Naive thymus-derived CD8-positive, alpha-beta T cell (primary cell): ENCODE results near the gene P2RY8. TPM values are rescaled to one million over a fixed set of nuclear protein-coding genes. Genes with fewer than 3 reads are reported as not detected.
"Not testable (repeated sequence)": the region's sequence is repeated elsewhere in the genome, so short reads cannot be mapped to it uniquely, and the experiment has no call there.

ENCODE experiments used
- ATAC-seq, 2 donors: fragments of 150-1000 bp; cut with Tn5 transposase in 1 of 2; sonication (Bioruptor Pico), chemical (Tn5 transposase) in 1 of 2; 1 replicate in 1 of 2; 2 replicates in 1 of 2; pipeline ENCODE4 v1.10.0; 2021; ENCODE audit warnings: mild to moderate bottlenecking in 2 of 2, moderate library complexity in 2 of 2
- POLR2A ChIA-PET: fragments of 350-600 bp; sonication (Branson Sonifier 250); formaldehyde crosslinking; loops from one replicate; lab custom pipeline; 2021; ENCODE audit warnings: antibody characterized with exemption; lab: Charles Lee
- DNase-seq, 10 donors: peaks; one replicate each; pipeline versions ENCODE4 v3.0.0 to v3.0.0-alpha.2; 2020 to 2022
- H3K27ac Mint-ChIP-seq, 10 donors: one replicate each; pipeline ENCODE4 v1.8.0; 2020 to 2022; ENCODE audit warnings: mild to moderate bottlenecking in 10 of 10, mixed read lengths in 10 of 10, moderate library complexity in 4 of 10, inconsistent platforms in 1 of 10
- H3K27me3 Mint-ChIP-seq, 5 donors: one replicate each; pipeline ENCODE4 v1.8.0; 2021 to 2022; ENCODE audit warnings: mixed read lengths in 5 of 5
- H3K36me3 Mint-ChIP-seq, 3 donors: one replicate each; pipeline ENCODE4 v1.8.0; 2020 to 2022; ENCODE audit warnings: mixed read lengths in 3 of 3, mild to moderate bottlenecking in 2 of 3, inconsistent platforms in 1 of 3
- H3K4me1 Mint-ChIP-seq, 4 donors: one replicate each; pipeline ENCODE4 v1.8.0; 2021 to 2022; ENCODE audit warnings: mixed read lengths in 4 of 4
- H3K4me3 Mint-ChIP-seq, 10 donors: one replicate each; pipeline ENCODE4 v1.8.0; 2020 to 2022; ENCODE audit warnings: mild to moderate bottlenecking in 10 of 10, mixed read lengths in 10 of 10, moderate library complexity in 6 of 10, inconsistent platforms in 1 of 10
- H3K9me3 Mint-ChIP-seq, 9 donors: one replicate each; pipeline ENCODE4 v1.8.0; 2020 to 2022; ENCODE audit warnings: mixed read lengths in 9 of 9, mild to moderate bottlenecking in 3 of 9, inconsistent platforms in 1 of 9, moderate library complexity in 1 of 9
- polyA plus RNA-seq, 3 donors: library from polyadenylated mRNA; unstranded; fragments of 300-500 nt; fragmentation: Illumina TruSeq; gene quantifications; one replicate each; pipeline ENCODE4 v1.2.3, GENCODE V29; 2021
- total RNA-seq, 8 experiments: library from RNA in 2 of 8; stranded (reverse) in 2 of 8; gene quantifications; one replicate each; pipeline ENCODE4 v1.2.3 and lab custom pipeline; 2021 to 2026

Gene P2RY8
- total and polyA plus RNA-seq, 5 experiments from 2014 or later = 131 to 190 (median 163) TPM

DNA sequence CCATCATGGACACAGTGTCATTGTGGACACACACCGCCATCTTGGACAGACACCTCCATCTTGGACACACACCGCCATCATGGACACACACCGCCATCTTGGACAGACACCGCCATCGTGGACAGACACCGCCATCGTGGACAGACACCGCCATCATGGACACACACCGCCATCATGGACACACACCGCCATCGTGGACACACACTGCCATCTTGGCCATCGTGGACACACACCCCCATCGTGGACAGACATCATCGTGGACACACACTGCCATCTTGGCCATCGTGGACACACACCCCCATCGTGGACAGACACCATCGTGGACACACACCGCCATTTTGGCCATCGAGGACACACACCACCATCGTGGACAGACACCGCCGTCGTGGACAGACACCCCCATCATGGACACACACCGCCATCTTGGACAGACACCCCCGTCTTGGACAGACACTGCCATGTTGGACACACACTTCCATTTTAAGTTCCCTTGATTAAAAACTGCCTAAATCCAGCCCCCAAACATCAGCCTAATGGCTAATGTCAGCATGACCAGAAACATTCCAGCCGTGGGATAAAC lies 93.4 kb downstream of the P2RY8 start:
- peaks cover 18 to 54% (median 43%) of the 10 kb centered on the region in 3 donors for H3K36me3 Mint-ChIP-seq
- H3K27ac Mint-ChIP-seq = peak overlapping the region in 3 of 10 donors; percentile 46 to 87 (median 53)
- peaks cover 0 to 20% (median 14%) of the 10 kb centered on the region in 4 donors for H3K4me1 Mint-ChIP-seq
- no peak overlapping the region for H3K4me3 Mint-ChIP-seq
- no peaks in the 10 kb centered on the region for H3K27me3 Mint-ChIP-seq
- peaks cover 2 to 38% (median 18%) of the 10 kb centered on the region in 9 donors for H3K9me3 Mint-ChIP-seq
- ATAC-seq = no peak
- DNase-seq = peak in 2 of 10 donors; percentile 17 to 55
- POLR2A ChIA-PET = no interaction called here

GRCh38 chrX:1442724-1443367 lies 94.1 kb downstream of the P2RY8 start:
- H3K4me3 Mint-ChIP-seq = no peak overlapping the region
- H3K9me3 Mint-ChIP-seq = peaks cover 2 to 33% (median 11%) of the 10 kb centered on the region in 9 donors
- H3K27me3 Mint-ChIP-seq = no peaks in the 10 kb centered on the region
- POLR2A ChIA-PET = no interaction called here
- peaks cover 11 to 61% (median 46%) of the 10 kb centered on the region in 3 donors for H3K36me3 Mint-ChIP-seq
- no peak for ATAC-seq
- peaks cover 0 to 15% (median 12%) of the 10 kb centered on the region in 4 donors for H3K4me1 Mint-ChIP-seq
- peak overlapping the region in 2 of 10 donors; percentile 40 to 53 for H3K27ac Mint-ChIP-seq
- DNase-seq = peak in 2 of 10 donors; percentile 10 to 47

- no peak for ATAC-seq
- peak overlapping the region in 1 of 10 donors; percentile 53 for H3K27ac Mint-ChIP-seq
- DNase-seq = peak in 2 of 10 donors; percentile 16 to 36
- peaks cover 0 to 17% (median 11%) of the 10 kb centered on the region in 4 donors for H3K4me1 Mint-ChIP-seq
- H3K4me3 Mint-ChIP-seq = no peak overlapping the region
- peaks cover 15 to 68% (median 53%) of the 10 kb centered on the region in 3 donors for H3K36me3 Mint-ChIP-seq
- POLR2A ChIA-PET = no interaction called here
- peaks cover 2 to 26% (median 11%) of the 10 kb centered on the region in 9 donors for H3K9me3 Mint-ChIP-seq
- H3K27me3 Mint-ChIP-seq = no peaks in the 10 kb centered on the region
Observed at GRCh38 chrX:1442016-1442665, 94.8 kb downstream of the P2RY8 start.

- peaks cover 0 to 16% (median 7%) of the 10 kb centered on the region in 4 donors for H3K4me1 Mint-ChIP-seq
- ATAC-seq (no peak), DNase-seq (peak in 1 of 10 donors; percentile 11)
- peaks cover 2 to 20% (median 11%) of the 10 kb centered on the region in 9 donors for H3K9me3 Mint-ChIP-seq
- POLR2A ChIA-PET = no interaction called here
- no peak overlapping the region for H3K4me3 Mint-ChIP-seq
- no peaks in the 10 kb centered on the region for H3K27me3 Mint-ChIP-seq
- H3K27ac Mint-ChIP-seq = no peak overlapping the region
- peaks cover 18 to 72% (median 58%) of the 10 kb centered on the region in 3 donors for H3K36me3 Mint-ChIP-seq
Observed at GRCh38 chrX:1440506-1440905, 96.5 kb downstream of the P2RY8 start.

DNA sequence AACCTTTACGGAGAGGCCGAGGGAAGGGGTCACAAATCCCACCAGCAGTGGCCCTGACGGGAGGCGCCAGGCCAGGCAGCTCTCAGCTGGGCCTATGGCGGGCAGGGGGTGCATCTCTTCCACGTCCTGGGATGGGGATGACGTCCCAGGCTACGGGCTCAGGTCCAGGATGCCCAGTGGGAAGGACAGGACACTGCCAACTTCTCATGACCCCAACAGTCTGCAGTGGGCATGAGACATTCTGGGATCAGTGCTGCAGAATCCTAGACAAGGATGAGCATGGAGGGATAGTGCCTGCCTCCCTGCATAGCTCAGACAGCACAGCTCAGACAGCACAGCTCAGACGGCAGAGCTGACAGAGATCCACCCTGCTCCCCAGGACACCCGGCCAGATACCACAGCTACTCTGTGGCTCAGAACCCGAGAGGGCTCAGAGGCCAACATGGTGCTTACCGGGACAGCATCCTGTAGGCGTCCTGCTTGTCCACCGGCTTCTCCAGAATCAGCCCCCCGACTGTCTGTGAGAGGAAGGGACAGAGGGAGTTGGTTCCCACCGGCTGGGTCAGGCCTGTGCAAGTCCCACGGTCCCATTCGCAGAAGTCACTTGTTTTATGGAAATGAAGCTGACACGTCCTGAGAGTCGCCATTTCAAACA lies 101.6 kb downstream of the P2RY8 start:
- H3K4me3 Mint-ChIP-seq = no peak overlapping the region
- peaks cover 7 to 71% (median 43%) of the 10 kb centered on the region in 3 donors for H3K36me3 Mint-ChIP-seq
- DNase-seq (peak in 1 of 10 donors; percentile 50), ATAC-seq (no peak)
- no peaks in the 10 kb centered on the region for H3K27me3 Mint-ChIP-seq
- H3K9me3 Mint-ChIP-seq = peaks cover 0 to 5% (median 0%) of the 10 kb centered on the region in 9 donors
- H3K4me1 Mint-ChIP-seq = peaks cover 0 to 4% (median 0%) of the 10 kb centered on the region in 4 donors
- POLR2A ChIA-PET = no interaction called here
- no peak overlapping the region for H3K27ac Mint-ChIP-seq

- POLR2A ChIA-PET = no interaction called here
- DNase-seq = peak in 1 of 10 donors; percentile 52
- Mint-ChIP-seq H3K4me3 (no peak overlapping the region), H3K27me3 (no peaks in the 10 kb centered on the region), H3K4me1 (peaks cover 0 to 4% (median 0%) of the 10 kb centered on the region in 4 donors), H3K36me3 (peaks cover 7 to 65% (median 42%) of the 10 kb centered on the region in 3 donors), H3K9me3 (peaks cover 0 to 5% (median 0%) of the 10 kb centered on the region in 9 donors), H3K27ac (no peak overlapping the region)
- no peak for ATAC-seq
Observed at GRCh38 chrX:1434871-1435240, 102.1 kb downstream of the P2RY8 start.

DNA sequence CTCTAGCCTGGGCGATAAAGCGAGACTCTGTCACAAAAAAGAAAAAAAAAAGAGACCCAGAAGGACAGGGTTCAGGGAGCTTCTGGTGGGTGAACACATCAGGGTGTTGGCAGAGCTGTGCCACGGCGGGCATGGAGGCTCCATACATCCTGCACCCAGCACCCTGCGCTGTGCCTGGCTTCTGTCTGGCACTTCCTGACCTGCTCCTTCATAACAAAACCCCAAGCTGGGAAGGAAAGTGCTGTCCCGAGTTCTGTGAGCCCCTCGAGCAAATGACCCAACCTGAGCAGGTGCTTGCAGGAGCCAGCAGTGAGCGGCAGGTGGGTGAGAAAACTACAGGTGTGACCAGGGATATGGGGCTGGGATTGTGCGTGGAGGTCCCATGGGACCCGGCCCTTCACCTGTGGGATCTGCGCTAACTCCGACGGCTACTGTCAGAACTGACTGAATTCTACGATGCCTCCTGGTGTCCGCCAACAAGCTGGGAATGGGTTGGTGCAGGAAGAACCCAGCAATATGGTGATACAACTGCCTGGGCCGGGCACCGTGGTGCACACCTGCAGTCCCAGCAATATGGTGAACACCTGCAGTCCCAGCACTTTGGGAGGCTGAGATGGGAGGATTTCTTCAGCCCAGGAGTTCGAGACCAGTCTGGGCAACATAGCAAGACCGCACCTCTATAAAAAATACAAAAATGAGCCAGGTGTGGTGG lies 103.2 kb downstream of the P2RY8 start:
- H3K27me3 Mint-ChIP-seq = no peaks in the 10 kb centered on the region
- H3K36me3 Mint-ChIP-seq = peaks cover 7 to 58% (median 32%) of the 10 kb centered on the region in 3 donors
- H3K27ac Mint-ChIP-seq = peak overlapping the region in 1 of 10 donors; percentile 84
- POLR2A ChIA-PET = no interaction called here
- ATAC-seq (peak in 1 of 2 donors; percentile 18), DNase-seq (peak in 1 of 10 donors; percentile 54)
- H3K4me3 Mint-ChIP-seq = no peak overlapping the region
- peaks cover 0 to 5% (median 0%) of the 10 kb centered on the region in 9 donors for H3K9me3 Mint-ChIP-seq
- peaks cover 0 to 4% (median 0%) of the 10 kb centered on the region in 4 donors for H3K4me1 Mint-ChIP-seq

GRCh38 chrX:1430451-1430850 lies 106.5 kb downstream of the P2RY8 start:
- peaks cover 0 to 2% (median 0%) of the 10 kb centered on the region in 4 donors for H3K4me1 Mint-ChIP-seq
- no peaks in the 10 kb centered on the region for H3K27me3 Mint-ChIP-seq
- H3K27ac Mint-ChIP-seq = no peak overlapping the region
- no peaks in the 10 kb centered on the region for H3K9me3 Mint-ChIP-seq
- POLR2A ChIA-PET = no interaction called here
- ATAC-seq (no peak), DNase-seq (no peak)
- H3K4me3 Mint-ChIP-seq = no peak overlapping the region
- H3K36me3 Mint-ChIP-seq = peaks cover 0 to 36% (median 14%) of the 10 kb centered on the region in 3 donors

GRCh38 chrX:1427756-1428155 lies 109.2 kb downstream of the P2RY8 start:
- no peak overlapping the region for H3K4me3 Mint-ChIP-seq
- POLR2A ChIA-PET = no interaction called here
- H3K9me3 Mint-ChIP-seq = peaks cover 0 to 21% (median 5%) of the 10 kb centered on the region in 9 donors
- DNase-seq (peak in 1 of 10 donors; percentile 23), ATAC-seq (no peak)
- H3K27ac Mint-ChIP-seq = peak overlapping the region in 2 of 10 donors; percentile 37 to 59
- peaks cover 0 to 10% (median 0%) of the 10 kb centered on the region in 4 donors for H3K4me1 Mint-ChIP-seq
- no peaks in the 10 kb centered on the region for H3K27me3 Mint-ChIP-seq
- peaks cover 5 to 40% (median 29%) of the 10 kb centered on the region in 3 donors for H3K36me3 Mint-ChIP-seq

GRCh38 chrX:1426321-1426720 lies 110.7 kb downstream of the P2RY8 start:
- H3K9me3 Mint-ChIP-seq = peaks cover 0 to 22% (median 8%) of the 10 kb centered on the region in 9 donors
- DNase-seq = peak in 1 of 10 donors; percentile 14
- H3K27ac Mint-ChIP-seq = peak overlapping the region in 2 of 10 donors; percentile 29 to 55
- peak overlapping the region in 1 of 10 donors; percentile 48 for H3K4me3 Mint-ChIP-seq
- peaks cover 9 to 47% (median 42%) of the 10 kb centered on the region in 3 donors for H3K36me3 Mint-ChIP-seq
- H3K27me3 Mint-ChIP-seq, ATAC-seq, POLR2A ChIA-PET: not testable (repeated sequence)
- H3K4me1 Mint-ChIP-seq = peaks cover 0 to 10% (median under 1%) of the 10 kb centered on the region in 4 donors

- POLR2A ChIA-PET = no interaction called here
- no peak overlapping the region for H3K4me3 Mint-ChIP-seq
- DNase-seq = peak in 1 of 10 donors; percentile 13
- peaks cover 9 to 51% (median 49%) of the 10 kb centered on the region in 3 donors for H3K36me3 Mint-ChIP-seq
- peaks cover 0 to 24% (median 8%) of the 10 kb centered on the region in 9 donors for H3K9me3 Mint-ChIP-seq
- ATAC-seq = no peak
- H3K27ac Mint-ChIP-seq = peak overlapping the region in 1 of 10 donors; percentile 81
- peaks cover 0 to 12% (median under 1%) of the 10 kb centered on the region in 4 donors for H3K4me1 Mint-ChIP-seq
- no peaks in the 10 kb centered on the region for H3K27me3 Mint-ChIP-seq
Observed at GRCh38 chrX:1425381-1425780, 111.6 kb downstream of the P2RY8 start.
